ENCODE results near the gene VPS26B. TPM values are rescaled to one million over a fixed set of nuclear protein-coding genes. Genes with fewer than 3 reads are reported as not detected.

VPS26B gene
- total and polyA plus RNA-seq, 9 of the 15 experiments (the other 6 are each of a cell fraction or from before 2014, with no cell fraction given), result 3.5 to 43.3 (median 27.4) TPM

DNA sequence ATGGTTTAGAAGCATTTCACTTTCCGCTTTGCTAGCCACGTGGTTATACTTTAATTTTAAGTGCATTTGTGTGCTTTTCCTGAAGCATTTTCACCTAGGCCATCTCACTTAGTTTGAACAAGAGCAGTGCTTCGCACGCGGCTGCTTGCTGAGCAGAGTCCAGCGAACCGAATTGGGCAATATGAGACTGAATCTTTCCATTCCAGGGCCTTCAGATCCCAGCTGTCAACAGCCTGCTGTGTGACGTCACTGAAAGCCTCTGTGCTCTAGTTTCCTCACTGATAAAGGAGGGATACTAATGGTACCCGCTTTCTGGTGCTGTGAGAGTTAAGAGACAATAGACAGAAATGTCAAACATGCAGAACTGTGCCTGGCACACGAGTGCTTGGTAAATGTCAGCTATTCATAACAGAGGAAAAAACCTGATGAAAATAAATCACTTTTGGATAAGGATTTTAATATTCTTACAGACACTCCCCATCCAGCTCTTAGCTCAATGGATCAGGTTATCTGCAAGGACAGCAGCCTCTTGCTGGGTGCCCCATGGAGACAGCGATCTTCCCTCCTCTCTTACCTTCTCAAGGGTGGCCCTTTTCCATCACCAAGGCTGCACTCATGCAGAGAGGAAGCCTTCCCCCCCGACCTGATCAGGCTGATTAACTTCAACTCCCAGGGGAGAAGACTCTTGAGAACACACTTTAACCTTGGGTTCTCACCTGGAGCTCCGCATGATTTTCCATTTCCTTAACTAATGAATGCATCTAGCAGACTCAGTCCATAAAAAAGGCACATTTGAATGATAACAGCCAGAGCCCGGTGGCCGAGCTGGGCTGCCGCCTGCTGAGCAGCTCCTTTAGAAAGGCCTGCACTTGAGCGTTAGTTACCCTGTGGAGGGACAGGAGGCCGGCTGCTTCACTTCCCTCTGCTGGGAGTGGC is 48.2 kb downstream of the VPS26B start (continued):
- no peak for TF ChIP-seq ZMIZ1 (IDR thresholded peaks at IDR 0.05; ENCODE audit: low read depth in 2 of 2, low read length in 2 of 2)
- TF ChIP-seq, protein P1, sequence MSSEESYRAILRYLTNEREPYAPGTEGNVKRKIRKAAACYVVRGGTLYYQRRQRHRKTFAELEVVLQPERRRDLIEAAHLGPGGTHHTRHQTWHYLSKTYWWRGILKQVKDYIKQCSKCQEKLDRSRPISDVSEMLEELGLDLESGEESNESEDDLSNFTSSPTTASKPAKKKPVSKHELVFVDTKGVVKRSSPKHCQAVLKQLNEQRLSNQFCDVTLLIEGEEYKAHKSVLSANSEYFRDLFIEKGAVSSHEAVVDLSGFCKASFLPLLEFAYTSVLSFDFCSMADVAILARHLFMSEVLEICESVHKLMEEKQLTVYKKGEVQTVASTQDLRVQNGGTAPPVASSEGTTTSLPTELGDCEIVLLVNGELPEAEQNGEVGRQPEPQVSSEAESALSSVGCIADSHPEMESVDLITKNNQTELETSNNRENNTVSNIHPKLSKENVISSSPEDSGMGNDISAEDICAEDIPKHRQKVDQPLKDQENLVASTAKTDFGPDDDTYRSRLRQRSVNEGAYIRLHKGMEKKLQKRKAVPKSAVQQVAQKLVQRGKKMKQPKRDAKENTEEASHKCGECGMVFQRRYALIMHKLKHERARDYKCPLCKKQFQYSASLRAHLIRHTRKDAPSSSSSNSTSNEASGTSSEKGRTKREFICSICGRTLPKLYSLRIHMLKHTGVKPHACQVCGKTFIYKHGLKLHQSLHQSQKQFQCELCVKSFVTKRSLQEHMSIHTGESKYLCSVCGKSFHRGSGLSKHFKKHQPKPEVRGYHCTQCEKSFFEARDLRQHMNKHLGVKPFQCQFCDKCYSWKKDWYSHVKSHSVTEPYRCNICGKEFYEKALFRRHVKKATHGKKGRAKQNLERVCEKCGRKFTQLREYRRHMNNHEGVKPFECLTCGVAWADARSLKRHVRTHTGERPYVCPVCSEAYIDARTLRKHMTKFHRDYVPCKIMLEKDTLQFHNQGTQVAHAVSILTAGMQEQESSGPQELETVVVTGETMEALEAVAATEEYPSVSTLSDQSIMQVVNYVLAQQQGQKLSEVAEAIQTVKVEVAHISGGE (CRISPR knock-in tag; IDR thresholded peaks at IDR 0.05), result no peak

Measured in K562 (cell line).